Limb (tissue), 2 donors: ENCODE measurements around the gene MTAP.

ENCODE experiments used
- DNase-seq, 2 donors: peaks; one replicate each; pipeline ENCODE4 v3.0.0-alpha.2; 2016; ENCODE audit errors: extremely low spot score in 2 of 2

Gene MTAP

GRCh38 chr9:21802418-21803000, at the start of gene MTAP:
TSS of gene MTAP (plus strand) at chr9:21802636. CDS start at chr9:21802749, 113 bp downstream.
- DNase-seq: peak; percentile 93 to 95

DNA sequence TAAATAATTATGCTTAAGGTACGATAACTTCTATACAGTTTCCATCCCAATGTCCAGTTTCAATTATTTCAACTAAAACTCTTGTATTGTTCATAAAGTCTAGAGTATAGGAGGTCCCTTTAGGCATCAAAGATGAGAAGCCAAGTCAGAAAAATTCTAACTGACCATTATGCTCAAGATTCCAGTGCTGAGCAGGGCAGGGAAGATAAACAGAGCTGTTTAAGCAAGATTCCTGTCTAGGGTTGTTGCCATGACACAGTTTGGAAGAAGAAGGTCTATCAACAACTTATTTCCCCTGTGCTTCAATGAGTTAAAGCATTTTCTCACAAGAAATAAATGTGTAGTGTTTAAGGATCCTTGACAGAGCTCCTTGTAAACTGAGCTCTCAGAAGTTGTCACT, 48.9 kb upstream of the MTAP start:
- DNase-seq: no peak

DNA sequence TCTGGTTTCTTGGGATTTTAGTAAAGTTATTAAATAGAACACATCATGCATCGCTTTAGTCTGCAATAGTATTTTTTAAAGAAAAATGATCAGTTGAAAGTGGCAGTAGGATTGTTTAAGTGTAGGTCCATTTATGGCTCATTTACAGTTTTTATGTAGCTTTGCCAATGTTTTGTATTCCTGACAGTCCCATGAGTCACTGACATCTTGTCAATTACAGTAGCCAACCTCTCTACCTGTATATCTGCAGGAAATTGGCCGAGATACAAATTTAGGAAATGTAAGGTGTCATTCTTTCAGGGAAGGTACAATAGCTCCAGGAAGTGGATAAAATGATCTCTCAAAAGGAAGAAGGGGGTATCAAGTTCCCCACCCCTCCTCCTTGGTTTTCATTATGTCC, 47.7 kb upstream of the MTAP start:
- no peak for DNase-seq

DNA sequence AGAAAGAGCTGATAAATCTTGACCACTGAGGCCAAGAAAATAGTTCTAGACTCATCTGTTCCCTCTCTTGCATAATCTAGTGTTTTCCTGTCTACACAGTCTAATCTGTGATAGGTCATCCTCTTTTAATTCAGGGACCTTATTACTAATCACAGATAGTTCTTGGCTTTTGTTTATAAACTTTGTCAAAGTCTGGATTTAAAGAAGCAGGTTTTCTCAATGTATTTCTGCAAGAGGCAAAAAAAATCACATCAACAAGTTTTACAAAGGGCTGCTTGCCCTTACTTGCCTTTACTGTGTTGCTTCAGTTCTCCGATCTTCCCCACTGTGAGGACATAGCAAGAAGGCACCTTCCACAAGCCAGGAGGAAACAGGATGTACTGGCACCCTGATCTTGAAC, 43.9 kb upstream of the MTAP start:
- DNase-seq: no peak

DNA sequence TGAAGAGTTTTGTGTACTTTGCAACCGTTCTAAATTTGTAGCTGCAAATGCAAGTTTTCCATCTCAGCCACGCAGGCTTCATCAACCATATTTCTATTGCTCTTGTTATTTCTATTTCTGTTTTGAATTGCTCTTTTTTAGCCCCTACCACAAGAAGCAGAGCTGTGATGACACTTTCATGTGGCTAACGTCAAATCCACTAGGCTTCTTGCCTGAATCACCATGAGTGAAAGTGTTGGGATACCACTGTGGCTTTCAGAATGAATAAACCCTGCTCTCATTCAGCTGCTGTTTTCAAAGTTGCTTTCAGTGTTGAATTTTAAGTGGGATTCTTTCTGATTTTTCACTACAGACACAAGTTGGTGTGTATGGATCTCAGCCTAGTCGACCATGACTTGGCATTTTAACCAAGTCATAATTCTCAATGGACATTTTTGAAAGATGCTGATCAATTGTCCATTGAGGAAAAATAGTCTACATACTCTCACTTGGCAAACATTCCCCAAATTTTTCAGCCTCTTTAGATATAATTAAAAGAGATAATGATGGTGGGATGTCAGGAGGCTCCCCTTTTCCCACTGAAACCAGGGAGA, 41.0 kb upstream of the MTAP start:
- DNase-seq: no peak

- DNase-seq: no peak
Measured at GRCh38 chr9:21762064-21762463, 40.4 kb upstream of the MTAP start.

GRCh38 chr9:21764846-21765245, 37.6 kb upstream of the MTAP start:
- DNase-seq: no peak

GRCh38 chr9:21766096-21766495, 36.3 kb upstream of the MTAP start:
- no peak for DNase-seq

- DNase-seq: no peak
Measured at GRCh38 chr9:21770871-21771560, 31.4 kb upstream of the MTAP start.

DNA sequence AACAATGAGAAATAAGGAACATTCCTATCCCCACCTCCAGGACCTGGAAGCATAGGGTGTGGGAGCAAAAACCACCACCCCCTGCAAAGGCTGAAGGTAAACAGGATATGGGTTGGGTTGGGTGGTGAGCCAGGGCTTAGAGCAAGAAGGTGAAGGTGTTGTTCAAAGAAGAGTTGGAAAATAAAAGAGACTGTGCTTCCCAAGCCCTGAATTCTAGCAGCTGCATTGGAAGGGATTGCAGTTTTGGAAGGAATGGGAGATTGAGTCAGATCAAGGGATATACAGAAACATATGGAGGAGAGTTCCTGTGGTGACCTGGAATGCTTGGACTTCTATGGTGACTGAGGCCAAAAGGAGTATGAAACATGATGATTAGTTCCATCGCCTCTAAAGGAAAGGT, 24.7 kb upstream of the MTAP start:
- DNase-seq: no peak

DNA sequence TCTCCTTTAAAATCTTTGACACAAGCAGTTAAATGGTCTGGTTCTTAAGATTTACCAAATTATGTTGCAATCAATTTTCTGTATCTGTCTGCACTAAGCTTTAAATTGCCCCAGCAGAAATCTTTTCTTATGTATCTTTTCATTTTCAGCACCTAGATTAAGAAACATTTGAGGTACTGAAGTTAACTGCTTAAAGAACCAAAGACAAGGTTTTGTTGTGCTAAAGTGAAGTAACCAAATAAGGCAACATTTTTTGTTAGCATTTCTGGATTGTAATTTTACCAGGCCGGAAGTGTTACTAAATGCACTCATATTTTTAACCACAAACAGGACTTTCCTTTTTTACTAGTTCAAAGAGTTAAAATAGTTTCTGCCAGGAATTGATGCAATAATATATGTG, 24.1 kb upstream of the MTAP start:
- DNase-seq: no peak

GRCh38 chr9:21779397-21779796, 23.0 kb upstream of the MTAP start:
- DNase-seq: no peak

DNA sequence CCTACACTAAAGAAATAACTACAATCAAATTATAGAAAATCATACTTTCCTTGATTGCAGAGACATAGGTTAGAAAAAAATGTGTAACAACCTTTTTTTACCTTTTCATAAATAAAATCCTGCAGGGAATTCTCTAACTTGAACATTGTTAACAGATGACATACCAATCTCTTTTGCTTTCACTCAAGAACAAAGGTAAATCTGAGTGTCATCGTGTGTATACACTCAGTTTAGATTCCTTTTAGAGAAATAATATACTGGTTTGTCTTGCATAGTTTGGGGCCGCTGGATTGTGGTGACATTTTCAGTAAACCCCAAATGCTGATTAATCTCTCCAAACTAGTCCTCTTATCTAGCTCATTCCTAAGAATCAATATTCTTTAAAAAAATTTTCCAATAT, 20.8 kb upstream of the MTAP start:
- no peak for DNase-seq

DNA sequence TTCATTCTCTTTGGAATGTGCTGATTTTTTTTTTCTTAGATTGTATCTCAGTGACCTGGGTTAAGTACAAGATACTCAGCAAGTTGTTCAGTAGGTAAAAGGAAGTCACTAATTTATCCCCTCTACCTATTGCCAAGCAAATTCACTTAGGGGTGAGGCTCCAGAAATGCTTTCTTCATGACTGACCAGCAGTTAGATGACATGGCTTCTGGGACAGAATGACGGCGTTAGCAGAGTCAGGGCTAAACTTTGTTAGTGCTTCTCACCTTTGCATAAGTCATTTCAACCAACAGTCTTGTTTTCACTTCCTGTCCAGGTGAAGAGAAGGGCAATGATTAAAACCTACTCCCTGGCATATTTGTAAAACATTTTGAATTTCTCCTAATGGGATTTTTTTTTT, 20.2 kb upstream of the MTAP start:
- no peak for DNase-seq

DNA sequence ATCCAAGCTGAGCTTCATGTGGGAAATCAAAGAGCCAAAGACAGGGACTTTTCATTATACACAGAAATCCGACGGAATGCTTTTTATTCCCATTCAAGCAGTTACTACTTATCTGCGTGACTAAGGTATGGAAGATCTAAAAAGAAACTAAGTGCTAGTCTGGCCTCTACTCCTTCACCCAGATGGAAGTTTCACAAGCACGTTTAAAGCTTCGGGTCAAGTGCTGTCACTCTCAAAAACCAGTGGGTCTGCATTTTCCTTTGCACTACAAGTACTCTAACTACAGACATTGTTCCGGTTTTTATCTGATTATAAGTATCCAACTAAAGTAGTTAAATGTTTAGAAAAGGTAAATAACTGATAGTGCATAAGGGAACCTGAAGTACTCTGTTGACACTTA, 13.7 kb upstream of the MTAP start:
- no peak for DNase-seq

DNA sequence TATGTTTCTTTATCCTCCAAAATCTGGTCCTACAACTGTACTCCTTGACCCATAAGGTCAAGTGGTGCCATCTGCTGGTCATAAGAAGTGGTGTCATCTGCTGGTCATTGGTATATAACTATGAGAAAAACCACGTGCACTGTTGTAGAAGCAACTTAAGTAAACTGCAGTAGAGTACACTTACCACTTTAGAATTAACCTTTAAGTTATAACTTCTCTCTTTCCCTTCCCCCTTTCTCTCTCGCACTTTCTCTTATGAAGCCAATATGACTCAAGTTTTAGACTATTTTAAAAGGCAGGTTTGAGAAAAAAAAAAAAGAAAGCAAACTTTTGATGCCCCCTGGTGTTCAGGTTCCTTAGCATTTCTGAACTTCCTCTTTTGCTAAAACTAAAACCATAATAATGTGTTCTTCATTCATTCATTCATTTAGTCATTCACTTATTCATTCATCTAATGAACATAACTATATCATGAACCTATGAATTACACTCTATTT, 12.8 kb upstream of the MTAP start:
- peak; percentile 50 to 85 for DNase-seq

- no peak for DNase-seq
Measured at GRCh38 chr9:21795483-21795882, 7.0 kb upstream of the MTAP start.

DNA sequence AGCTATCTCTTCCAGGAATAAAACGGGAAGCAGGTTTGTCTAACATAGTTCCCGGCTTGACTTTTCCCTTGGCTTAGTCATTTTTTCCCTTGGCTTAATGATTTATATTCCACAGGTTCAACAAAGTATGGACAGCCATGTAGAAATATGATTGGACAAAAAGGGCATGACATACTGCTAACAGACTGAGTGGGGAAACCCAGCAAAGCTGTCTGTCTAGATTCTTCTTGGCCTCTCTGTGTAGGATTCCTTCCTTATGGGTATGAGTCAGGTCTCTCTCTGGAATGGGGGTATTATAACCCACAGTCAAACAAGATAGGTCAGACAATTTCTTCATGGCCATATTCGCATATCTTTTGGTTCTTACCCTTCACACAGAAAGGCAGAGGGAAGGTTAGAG, 5.7 kb upstream of the MTAP start:
- no peak for DNase-seq

GRCh38 chr9:21800931-21801682, 1.3 kb upstream of the MTAP start:
- no peak for DNase-seq

GRCh38 chr9:21801683-21802417, 586 bp upstream of the MTAP start:
- peak; percentile 76 to 81 for DNase-seq

DNA sequence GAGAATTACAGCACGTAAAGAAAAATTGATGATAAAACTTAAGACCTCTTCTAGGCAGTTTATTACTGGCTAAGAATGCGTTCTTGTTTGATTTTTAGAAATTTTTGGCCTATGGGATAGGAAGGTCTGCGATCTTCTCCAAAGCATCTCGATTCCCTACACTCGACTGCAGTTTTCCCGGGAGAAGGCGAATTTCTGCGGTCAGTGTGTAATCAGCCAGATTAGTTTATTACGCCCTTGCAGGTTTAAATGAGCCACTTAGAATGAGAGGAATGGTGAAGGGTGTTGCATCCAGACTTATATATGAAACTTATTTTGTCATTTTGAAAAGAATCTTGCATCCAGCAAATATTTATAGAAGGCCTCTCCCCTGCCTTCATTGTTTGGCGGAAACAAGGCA, 1.2 kb downstream of the MTAP start:
- DNase-seq: no peak

GRCh38 chr9:21804331-21804730, 1.9 kb downstream of the MTAP start:
- DNase-seq: no peak
